WI38 (cell line): Measurements from ENCODE around the gene FBXW7.

Source experiments
- H3K4me3 ChIP-seq: 2 replicates; pipeline ENCODE4 v1.5.1; 2011; ENCODE audit warnings: low read depth, mild to moderate bottlenecking, control low read depth, low read length
- TF ChIP-seq, protein P1 (sequence below): IDR thresholded peaks from 2 replicates; pipeline ENCODE4 v1.5.1; 2012; ENCODE audit warnings: low read depth, mild to moderate bottlenecking, control low read depth, low read length

FBXW7 gene

DNA sequence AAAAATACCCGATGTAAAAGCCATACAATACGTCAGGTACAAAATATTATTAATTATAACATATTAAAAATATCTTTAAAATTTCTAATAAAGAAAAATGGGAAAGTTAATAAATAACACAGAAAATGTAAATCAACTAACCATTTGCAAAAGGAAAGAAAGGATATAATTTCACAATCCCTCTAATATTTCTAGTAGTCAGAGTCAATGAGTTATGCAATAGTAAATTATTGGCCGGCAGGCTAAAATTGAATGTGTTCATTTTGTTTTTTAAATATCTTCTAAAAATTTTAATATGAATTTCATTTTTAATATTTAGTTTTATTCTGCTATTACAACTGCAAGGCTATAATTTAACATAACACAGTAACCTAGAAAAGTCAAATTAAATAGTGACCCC is 155.7 kb downstream of the FBXW7 start:
- TF ChIP-seq, protein P1, sequence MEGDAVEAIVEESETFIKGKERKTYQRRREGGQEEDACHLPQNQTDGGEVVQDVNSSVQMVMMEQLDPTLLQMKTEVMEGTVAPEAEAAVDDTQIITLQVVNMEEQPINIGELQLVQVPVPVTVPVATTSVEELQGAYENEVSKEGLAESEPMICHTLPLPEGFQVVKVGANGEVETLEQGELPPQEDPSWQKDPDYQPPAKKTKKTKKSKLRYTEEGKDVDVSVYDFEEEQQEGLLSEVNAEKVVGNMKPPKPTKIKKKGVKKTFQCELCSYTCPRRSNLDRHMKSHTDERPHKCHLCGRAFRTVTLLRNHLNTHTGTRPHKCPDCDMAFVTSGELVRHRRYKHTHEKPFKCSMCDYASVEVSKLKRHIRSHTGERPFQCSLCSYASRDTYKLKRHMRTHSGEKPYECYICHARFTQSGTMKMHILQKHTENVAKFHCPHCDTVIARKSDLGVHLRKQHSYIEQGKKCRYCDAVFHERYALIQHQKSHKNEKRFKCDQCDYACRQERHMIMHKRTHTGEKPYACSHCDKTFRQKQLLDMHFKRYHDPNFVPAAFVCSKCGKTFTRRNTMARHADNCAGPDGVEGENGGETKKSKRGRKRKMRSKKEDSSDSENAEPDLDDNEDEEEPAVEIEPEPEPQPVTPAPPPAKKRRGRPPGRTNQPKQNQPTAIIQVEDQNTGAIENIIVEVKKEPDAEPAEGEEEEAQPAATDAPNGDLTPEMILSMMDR = no peak
- no peak overlapping the region for H3K4me3 ChIP-seq

DNA sequence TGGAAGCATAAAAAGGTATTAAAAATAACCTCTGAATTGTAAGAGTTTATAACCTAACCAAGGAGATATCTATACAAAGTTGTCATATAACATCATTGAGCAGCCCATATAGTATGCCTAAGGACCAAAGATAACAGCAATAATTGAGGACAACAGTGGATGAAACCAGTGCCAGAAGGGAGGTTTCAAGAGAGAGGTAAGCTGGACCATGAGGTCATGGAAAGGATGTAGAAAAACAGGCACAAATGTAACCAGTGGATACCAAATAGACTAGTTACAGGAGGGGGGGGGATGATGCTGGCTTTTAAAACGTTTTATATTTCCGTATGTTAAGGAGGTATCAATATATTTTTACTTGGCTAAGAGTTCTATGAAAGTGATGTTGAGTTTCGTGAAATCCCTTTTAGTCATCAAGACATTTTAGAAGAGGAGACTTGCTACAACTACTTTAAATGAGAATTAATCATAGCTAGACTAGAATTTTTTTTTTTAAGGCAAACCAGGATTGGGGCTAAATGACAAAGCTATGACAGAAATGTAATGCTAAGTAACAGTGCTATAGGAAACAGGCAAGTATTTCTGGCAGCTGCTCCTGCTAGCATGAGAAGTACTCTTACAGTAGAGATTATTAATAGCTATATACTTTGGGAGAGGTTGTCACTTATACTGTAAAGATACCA is 161.1 kb downstream of the FBXW7 start:
- no peak overlapping the region for H3K4me3 ChIP-seq
- TF ChIP-seq, protein P1 = no peak

DNA sequence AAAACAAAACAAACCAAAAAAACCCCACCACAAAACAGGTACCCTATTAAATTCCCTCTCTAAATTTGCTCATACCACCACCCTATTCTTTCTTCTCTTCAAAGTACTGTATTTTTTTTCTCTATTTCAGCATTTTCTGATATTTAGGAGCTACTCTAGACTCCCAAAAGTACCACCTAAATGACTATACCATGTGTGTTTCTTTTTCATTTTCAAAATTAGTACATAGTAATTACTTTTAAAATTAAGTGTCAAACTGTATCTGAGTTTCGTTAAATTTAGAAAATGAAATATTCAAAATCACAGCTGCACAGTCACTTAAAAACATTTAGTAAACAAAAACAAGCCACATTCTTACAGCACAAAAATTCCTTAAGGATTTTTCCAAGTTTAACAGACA is 161.7 kb downstream of the FBXW7 start:
- H3K4me3 ChIP-seq = no peak overlapping the region
- TF ChIP-seq, protein P1 = no peak

DNA sequence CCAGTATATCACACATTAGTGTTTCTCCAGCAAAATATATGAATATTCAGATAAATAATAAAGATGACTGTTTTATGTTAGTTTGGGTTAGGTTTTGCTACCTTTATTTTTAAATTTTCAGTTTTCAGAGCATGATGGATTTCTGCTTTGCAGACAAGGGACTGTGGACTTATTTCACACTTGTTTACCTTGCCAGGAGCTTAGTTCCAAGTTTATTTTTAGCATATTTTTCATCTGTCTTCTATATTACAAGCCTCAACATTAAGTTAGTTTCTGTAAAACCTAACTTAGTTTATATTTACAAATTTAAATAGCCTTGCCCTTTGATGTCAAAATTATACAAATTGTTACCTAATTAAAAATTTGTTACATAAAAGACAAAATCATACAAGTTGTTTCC is 163.4 kb downstream of the FBXW7 start:
- TF ChIP-seq, protein P1 = no peak
- H3K4me3 ChIP-seq = no peak overlapping the region

DNA sequence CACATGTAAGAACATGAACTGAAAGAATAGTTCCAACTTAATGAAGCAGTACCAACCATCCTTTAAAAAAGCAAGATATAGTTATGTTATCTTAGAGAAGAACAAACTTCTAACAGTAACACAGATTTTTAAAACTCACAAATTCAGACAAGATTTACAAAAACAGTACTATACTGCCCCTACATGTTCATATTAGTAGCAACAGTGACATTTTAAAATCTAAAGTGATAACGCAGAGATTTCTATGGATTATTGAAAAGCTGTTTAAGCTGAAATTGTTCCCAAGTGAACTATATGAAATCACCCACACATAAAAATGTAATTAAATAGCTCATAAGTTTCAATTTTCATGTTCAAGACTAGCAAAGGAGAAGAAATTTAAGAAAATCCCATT is 166.0 kb downstream of the FBXW7 start:
- TF ChIP-seq, protein P1 = peak; percentile 18; the same call in 1 of the 2 replicates
- H3K4me3 ChIP-seq = no peak overlapping the region

GRCh38 chr4:152369203-152369901 is 166.5 kb downstream of the FBXW7 start:
- TF ChIP-seq, protein P1 = no peak
- no peak overlapping the region for H3K4me3 ChIP-seq

GRCh38 chr4:152368001-152368400 is 167.9 kb downstream of the FBXW7 start:
- no peak overlapping the region for H3K4me3 ChIP-seq
- TF ChIP-seq, protein P1 = no peak
